GM18519 (cell line): ENCODE data around the gene TBCK.
A peak's percentile ranks its signal among the peaks of the same experiment; 100 is the strongest.

Source experiments
- ATAC-seq: cut with Tn5 transposase; IDR thresholded peaks from one replicate; pipeline ENCODE4 v1.9.1; 2021; ENCODE audit warnings: mild to moderate bottlenecking, moderate library complexity; ENCODE audit not compliant: unreplicated experiment, low FRiP score

TBCK gene

GRCh38 chr4:106291678-106292077, 24.3 kb downstream of the TBCK start:
- ATAC-seq = no peak

GRCh38 chr4:106289737-106290136, 26.3 kb downstream of the TBCK start:
- no peak for ATAC-seq

- ATAC-seq = no peak
Observed at GRCh38 chr4:106287353-106287969, 28.5 kb downstream of the TBCK start.

GRCh38 chr4:106286611-106287010, 29.4 kb downstream of the TBCK start:
- ATAC-seq = no peak

- no peak for ATAC-seq
Observed at GRCh38 chr4:106284227-106284626, 31.8 kb downstream of the TBCK start.

GRCh38 chr4:106277140-106277675, 38.8 kb downstream of the TBCK start:
- no peak for ATAC-seq

GRCh38 chr4:106273831-106274230, 42.2 kb downstream of the TBCK start:
- no peak for ATAC-seq

GRCh38 chr4:106270736-106271135, 45.3 kb downstream of the TBCK start:
- no peak for ATAC-seq

GRCh38 chr4:106269711-106270110, 46.3 kb downstream of the TBCK start:
- no peak for ATAC-seq

- no peak for ATAC-seq
Observed at GRCh38 chr4:106268786-106269185, 47.2 kb downstream of the TBCK start.

GRCh38 chr4:106266201-106266600, 49.8 kb downstream of the TBCK start:
- peak; percentile 78 for ATAC-seq

- ATAC-seq = no peak
Observed at GRCh38 chr4:106264331-106264728, 51.7 kb downstream of the TBCK start.

GRCh38 chr4:106263594-106264330, 52.2 kb downstream of the TBCK start:
- ATAC-seq = no peak

GRCh38 chr4:106261980-106262379, 54.0 kb downstream of the TBCK start:
- no peak for ATAC-seq

GRCh38 chr4:106258145-106259045, 57.6 kb downstream of the TBCK start:
- no peak for ATAC-seq

- no peak for ATAC-seq
Observed at GRCh38 chr4:106256190-106256589, 59.8 kb downstream of the TBCK start.

- no peak for ATAC-seq
Observed at GRCh38 chr4:106255195-106255594, 60.8 kb downstream of the TBCK start.

- no peak for ATAC-seq
Observed at GRCh38 chr4:106253364-106254129, 62.5 kb downstream of the TBCK start.

- ATAC-seq = no peak
Observed at GRCh38 chr4:106247600-106247999, 68.4 kb downstream of the TBCK start.

GRCh38 chr4:106246441-106246840, 69.6 kb downstream of the TBCK start:
- no peak for ATAC-seq
